Left ventricle myocardium inferior (tissue), 1 donor: ENCODE measurements around the gene MMP1. TPM values are rescaled to one million over a fixed set of nuclear protein-coding genes. Genes with fewer than 3 reads are reported as not detected.

Source experiments
- DNase-seq: peaks from one replicate; pipeline ENCODE4 v3.0.0-alpha.2; 2020
- H3K27ac ChIP-seq: fragments of 200-600 bp; replicated peaks from 2 replicates; pipeline ENCODE4 v1.8.0; 2021
- H3K27me3 ChIP-seq: fragments of 200-600 bp; 2 replicates; pipeline ENCODE4 v1.8.0; 2021; ENCODE audit warnings: low read depth
- H3K36me3 ChIP-seq: fragments of 200-600 bp; 2 replicates; pipeline ENCODE4 v1.8.0; 2021
- H3K4me1 ChIP-seq: fragments of 200-600 bp; 2 replicates; pipeline ENCODE4 v1.8.0; 2021
- H3K4me3 ChIP-seq: fragments of 200-600 bp; 2 replicates; pipeline ENCODE4 v1.8.0; 2021; ENCODE audit warnings: mild to moderate bottlenecking, moderate library complexity
- H3K9me3 ChIP-seq: fragments of 200-600 bp; replicated peaks from 2 replicates; pipeline ENCODE4 v1.8.0; 2021
- intact Hi-C: fragments of 100-400 bp; cut with micrococcal nuclease; formaldehyde crosslinking; loops from one replicate; pipeline ENCODE4 v1.11.0; 2022
- total RNA-seq: library from RNA; stranded (reverse); fragmentation: NEBNext Ultra II Directional; extraction: Animal tissue kit (Norgen Biotek cat#: 25700); gene quantifications from one replicate; pipeline ENCODE4 v1.2.1, GENCODE V29; 2021
- TF ChIP-seq, protein P1 (sequence below): fragments of 200-600 bp; IDR thresholded peaks from 2 replicates; pipeline ENCODE4 v1.8.0; 2021; ENCODE audit warnings: antibody characterized with exemption, mild to moderate bottlenecking, borderline replicate concordance
- donor health status: DM: no; HTN: yes; CAD: no; lungs with severe emphysema.

The MMP1 gene
- total RNA-seq, 1 donor from 2014 or later, result not detected

DNA sequence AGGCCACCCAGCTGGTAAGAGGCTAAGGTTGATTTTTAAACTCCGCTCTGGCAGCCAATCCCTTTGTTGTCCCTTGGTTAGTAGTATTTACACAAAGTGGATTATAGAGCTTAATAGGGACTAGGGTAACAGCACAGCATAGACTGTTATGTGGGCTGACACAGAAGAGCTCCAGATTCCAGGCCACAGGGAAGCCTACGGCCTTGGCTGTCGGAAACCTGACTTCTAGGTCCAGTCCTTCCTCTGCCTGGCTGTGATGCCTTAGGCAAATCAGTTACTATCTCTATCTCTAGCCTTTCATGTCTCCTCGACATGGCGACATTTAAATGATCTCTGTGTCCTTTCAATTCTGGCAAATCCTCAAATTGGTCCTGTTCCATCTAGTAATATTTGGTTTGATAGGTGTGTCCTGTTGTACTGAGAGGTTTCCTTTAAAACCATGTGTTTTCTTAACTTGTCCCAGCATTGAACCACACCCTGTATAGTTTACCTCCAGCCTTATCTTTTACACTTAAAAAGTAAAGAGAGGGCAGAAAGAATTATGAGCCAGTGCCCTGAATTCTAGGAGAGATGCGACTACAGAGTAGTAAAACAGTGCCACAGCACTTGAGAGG lies 4.2 kb downstream of the MMP1 start:
- Histone ChIP-seq H3K9me3 (no peaks in the 10 kb centered on the region), H3K4me1 (peaks cover 5% of the 10 kb centered on the region), H3K27me3 (no peaks in the 10 kb centered on the region), H3K27ac (no peak overlapping the region), H3K36me3 (no peaks in the 10 kb centered on the region), H3K4me3 (no peak overlapping the region)
- TF ChIP-seq, protein P1, sequence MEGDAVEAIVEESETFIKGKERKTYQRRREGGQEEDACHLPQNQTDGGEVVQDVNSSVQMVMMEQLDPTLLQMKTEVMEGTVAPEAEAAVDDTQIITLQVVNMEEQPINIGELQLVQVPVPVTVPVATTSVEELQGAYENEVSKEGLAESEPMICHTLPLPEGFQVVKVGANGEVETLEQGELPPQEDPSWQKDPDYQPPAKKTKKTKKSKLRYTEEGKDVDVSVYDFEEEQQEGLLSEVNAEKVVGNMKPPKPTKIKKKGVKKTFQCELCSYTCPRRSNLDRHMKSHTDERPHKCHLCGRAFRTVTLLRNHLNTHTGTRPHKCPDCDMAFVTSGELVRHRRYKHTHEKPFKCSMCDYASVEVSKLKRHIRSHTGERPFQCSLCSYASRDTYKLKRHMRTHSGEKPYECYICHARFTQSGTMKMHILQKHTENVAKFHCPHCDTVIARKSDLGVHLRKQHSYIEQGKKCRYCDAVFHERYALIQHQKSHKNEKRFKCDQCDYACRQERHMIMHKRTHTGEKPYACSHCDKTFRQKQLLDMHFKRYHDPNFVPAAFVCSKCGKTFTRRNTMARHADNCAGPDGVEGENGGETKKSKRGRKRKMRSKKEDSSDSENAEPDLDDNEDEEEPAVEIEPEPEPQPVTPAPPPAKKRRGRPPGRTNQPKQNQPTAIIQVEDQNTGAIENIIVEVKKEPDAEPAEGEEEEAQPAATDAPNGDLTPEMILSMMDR, result no peak
- no peak for DNase-seq
- intact Hi-C loops, result no loop called here

DNA sequence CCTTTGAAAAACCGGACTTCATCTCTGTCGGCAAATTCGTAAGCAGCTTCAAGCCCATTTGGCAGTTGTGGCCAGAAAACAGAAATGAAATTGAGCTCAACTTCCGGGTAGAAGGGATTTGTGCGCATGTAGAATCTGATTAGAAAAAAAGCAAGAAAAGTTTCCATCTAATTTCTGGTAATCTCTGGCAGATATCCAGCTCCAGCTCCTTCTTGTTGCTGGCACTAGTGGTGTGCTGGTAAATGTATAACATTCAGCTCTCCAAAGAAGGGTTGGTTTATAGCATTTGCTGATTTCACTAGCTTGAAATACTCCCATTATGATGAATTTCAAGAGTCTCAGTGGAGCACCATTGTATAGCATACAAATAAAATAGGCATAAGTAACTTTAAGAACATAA lies 5.4 kb downstream of the MMP1 start:
- Histone ChIP-seq H3K27me3 (no peaks in the 10 kb centered on the region), H3K27ac (no peak overlapping the region), H3K4me1 (peaks cover 5% of the 10 kb centered on the region), H3K36me3 (no peaks in the 10 kb centered on the region), H3K9me3 (no peaks in the 10 kb centered on the region), H3K4me3 (no peak overlapping the region)
- intact Hi-C loops, result no loop called here
- TF ChIP-seq, protein P1, result no peak
- no peak for DNase-seq

DNA sequence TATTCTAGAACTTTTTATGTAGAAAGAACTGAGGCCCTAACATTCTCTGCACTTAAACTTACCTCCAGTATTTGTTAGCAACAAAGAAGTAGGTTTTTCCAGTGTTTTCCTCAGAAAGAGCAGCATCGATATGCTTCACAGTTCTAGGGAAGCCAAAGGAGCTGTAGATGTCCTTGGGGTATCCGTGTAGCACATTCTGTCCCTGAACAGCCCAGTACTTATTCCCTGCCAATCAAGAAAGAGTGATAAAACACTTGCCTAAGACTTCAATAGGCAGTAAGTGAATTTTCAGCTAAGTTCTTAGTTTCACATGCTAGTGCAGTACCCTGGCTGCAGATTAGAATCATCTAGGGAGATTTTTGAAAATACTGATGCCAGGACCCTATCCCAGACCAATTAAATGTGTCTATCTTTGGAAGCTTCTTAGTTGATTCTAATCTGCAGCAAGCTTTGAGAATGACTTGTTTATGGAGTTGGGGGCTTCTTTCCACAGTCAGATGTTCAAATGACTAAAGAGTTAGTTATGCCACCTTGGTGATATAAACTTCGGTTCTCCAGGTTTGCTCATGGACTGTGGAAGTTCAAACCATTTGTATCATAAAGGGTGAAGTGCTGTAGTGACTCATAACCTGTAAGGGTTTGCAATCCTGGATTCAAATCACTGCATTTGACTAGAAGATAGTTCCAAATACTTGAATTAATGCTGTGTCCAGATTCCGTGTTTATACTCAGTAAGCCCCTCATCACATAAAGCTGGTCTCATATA lies 6.5 kb downstream of the MMP1 start:
- Histone ChIP-seq H3K27ac (no peak overlapping the region), H3K27me3 (no peaks in the 10 kb centered on the region), H3K4me3 (no peak overlapping the region), H3K36me3 (no peaks in the 10 kb centered on the region), H3K4me1 (peaks cover 5% of the 10 kb centered on the region), H3K9me3 (no peaks in the 10 kb centered on the region)
- intact Hi-C loops, result no loop called here
- no peak for DNase-seq
- TF ChIP-seq, protein P1, result no peak

DNA sequence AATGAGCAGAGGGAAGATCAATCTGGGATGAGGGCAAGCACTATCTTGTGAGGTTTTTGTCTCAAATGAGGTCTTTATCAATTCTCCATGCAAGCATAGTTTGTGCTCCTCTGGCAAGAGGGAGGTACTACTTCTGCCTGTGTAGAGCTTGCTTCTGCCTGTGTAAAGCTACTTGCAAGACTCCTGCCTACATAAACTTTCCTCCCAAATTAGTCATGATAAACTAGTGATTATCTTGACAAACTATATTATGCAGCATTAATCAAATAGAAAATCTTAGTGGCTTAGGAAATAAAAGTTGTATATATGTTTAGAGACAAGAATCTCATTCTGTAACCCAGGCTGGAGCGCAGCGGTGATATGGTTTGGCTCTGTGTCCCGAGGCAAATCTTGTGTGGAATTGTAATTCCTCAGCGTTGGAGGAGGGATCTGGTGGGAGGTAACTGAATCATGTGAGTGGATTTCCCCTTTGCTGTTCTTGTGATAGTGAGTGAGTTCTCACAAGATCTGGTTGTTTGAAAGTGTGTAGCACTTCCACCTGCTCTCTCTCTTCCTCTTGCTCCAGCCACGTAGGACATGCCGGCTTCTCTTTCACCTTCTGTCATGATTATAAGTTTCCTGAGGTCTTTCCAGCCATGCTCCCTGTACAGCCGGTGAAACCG lies 9.5 kb downstream of the MMP1 start:
- no peak for DNase-seq
- TF ChIP-seq, protein P1, result no peak
- H3K4me3 ChIP-seq, result no peak overlapping the region
- no peaks in the 10 kb centered on the region for H3K27me3 ChIP-seq
- no peak overlapping the region for H3K27ac ChIP-seq
- no peaks in the 10 kb centered on the region for H3K4me1 ChIP-seq
- intact Hi-C loops, result no loop called here
- no peaks in the 10 kb centered on the region for H3K9me3 ChIP-seq
- no peaks in the 10 kb centered on the region for H3K36me3 ChIP-seq

- no peak overlapping the region for H3K27ac ChIP-seq
- intact Hi-C loops, result no loop called here
- TF ChIP-seq, protein P1, result no peak
- no peaks in the 10 kb centered on the region for H3K9me3 ChIP-seq
- H3K27me3 ChIP-seq, result no peaks in the 10 kb centered on the region
- no peaks in the 10 kb centered on the region for H3K4me1 ChIP-seq
- DNase-seq, result no peak
- H3K36me3 ChIP-seq, result no peaks in the 10 kb centered on the region
- no peak overlapping the region for H3K4me3 ChIP-seq
These were observed 13.6 kb downstream of the MMP1 start for GRCh38 chr11:102784380-102784779.
